Caco-2 (cell line): ENCODE data around the gene UBALD1. TPM values are rescaled to one million over a fixed set of nuclear protein-coding genes. Genes with fewer than 3 reads are reported as not detected.

Experiments
- BruUV-seq: library from RNA; stranded (reverse); fragments of 400-500 nt; replicated peaks from 2 replicates; lab custom pipeline; 2021; lab: Mats Ljungman, UMichigan
- CTCF ChIA-PET: fragments of 300-600 bp; sonication (Branson Sonifier 250); formaldehyde crosslinking; loops from one replicate; lab custom pipeline; 2022; ENCODE audit warnings: antibody characterized with exemption; lab: Charles Lee
- POLR2A ChIA-PET: fragments of 300-600 bp; sonication (Branson Sonifier 250); formaldehyde crosslinking; loops from one replicate; lab custom pipeline; 2022; ENCODE audit warnings: antibody characterized with exemption; lab: Charles Lee
- DNase-seq, 2 experiments: peaks; one replicate each; pipeline versions ENCODE4 v3.0.0 to v3.0.0-alpha.2; 2020 to 2022
- H3K27me3 ChIP-seq: replicated peaks from 2 replicates; pipeline ENCODE4 v1.6.0; 2011; ENCODE audit warnings: low read length; ENCODE audit not compliant: control insufficient read depth, insufficient read depth
- H3K36me3 ChIP-seq: 2 replicates; pipeline ENCODE4 v1.5.1; 2011; ENCODE audit warnings: low read length; ENCODE audit not compliant: control insufficient read depth, insufficient read depth
- H3K4me1 ChIP-seq: fragments of 250-450 bp; sonication (Bioruptor Pico); 2 replicates; pipeline ENCODE4 v1.5.1; 2020; ENCODE audit warnings: mild to moderate bottlenecking
- H3K4me3 ChIP-seq: 2 replicates; pipeline ENCODE4 v1.5.1; 2011; ENCODE audit warnings: low read depth, mild to moderate bottlenecking, control low read depth, low read length
- H3K9me3 ChIP-seq: fragments of 250-450 bp; sonication (Bioruptor Pico); 2 replicates; pipeline ENCODE4 v1.5.1; 2020; ENCODE audit warnings: mild to moderate bottlenecking, moderate library complexity
- H3K27ac Mint-ChIP-seq: one replicate; pipeline ENCODE4 v1.8.0; 2022; ENCODE audit warnings: mixed read lengths; ENCODE audit not compliant: unreplicated experiment
- H3K27me3 Mint-ChIP-seq: one replicate; pipeline ENCODE4 v1.8.0; 2022; ENCODE audit warnings: mixed read lengths; ENCODE audit not compliant: insufficient read depth, unreplicated experiment
- H3K36me3 Mint-ChIP-seq: one replicate; pipeline ENCODE4 v1.8.0; 2022; ENCODE audit warnings: mild to moderate bottlenecking, mixed read lengths; ENCODE audit not compliant: insufficient read depth, unreplicated experiment
- H3K4me1 Mint-ChIP-seq: one replicate; pipeline ENCODE4 v1.8.0; 2022; ENCODE audit warnings: low read depth, mixed read lengths; ENCODE audit not compliant: unreplicated experiment
- H3K4me3 Mint-ChIP-seq: one replicate; pipeline ENCODE4 v1.8.0; 2022; ENCODE audit warnings: mild to moderate bottlenecking, moderate library complexity, mixed read lengths; ENCODE audit not compliant: unreplicated experiment
- H3K9me3 Mint-ChIP-seq: one replicate; pipeline ENCODE4 v1.8.0; 2022; ENCODE audit warnings: mixed read lengths; ENCODE audit not compliant: unreplicated experiment
- CTCF ChIP-seq, 2 experiments: fragments of 200-600 bp in 1 of 2; IDR thresholded peaks; 1 replicate in 1 of 2; 2 replicates in 1 of 2; pipeline versions ENCODE4 v1.5.1 to v1.8.0; 2011 to 2022; ENCODE audit warnings: antibody characterized with exemption in 1 of 2, control low read depth in 1 of 2, inconsistent platforms in 1 of 2, low read depth in 1 of 2, low read length in 1 of 2, mild to moderate bottlenecking in 1 of 2, moderate library complexity in 1 of 2; ENCODE audit not compliant: insufficient read depth in 1 of 2, severe bottlenecking in 1 of 2, unreplicated experiment in 1 of 2
- intact Hi-C: fragments of 100-400 bp; cut with micrococcal nuclease; formaldehyde crosslinking; loops from one replicate; pipeline ENCODE4 v1.10.0; 2022; ENCODE audit not compliant: unreplicated experiment
- total RNA-seq: library from RNA; stranded (reverse); gene quantifications from 2 replicates; pipeline ENCODE4 v1.2.3, GENCODE V29; 2022

UBALD1 gene
- total RNA-seq, 1 experiment from 2014 or later = 32.4 TPM

- Mint-ChIP-seq H3K9me3 (no peaks in the 10 kb centered on the region), H3K27ac (peak overlapping the region; percentile 86), H3K36me3 (peaks cover 35% of the 10 kb centered on the region), H3K4me3 (no peak overlapping the region), H3K27me3 (no peaks in the 10 kb centered on the region), H3K4me1 (peaks cover 11% of the 10 kb centered on the region)
- POLR2A ChIA-PET = interaction anchor here (0.5 kb wide), 1 partner anchor 252 kb away, joined by 3 read pairs; no protein-coding TSS in a partner anchor
- TF ChIP-seq CTCF (IDR thresholded peaks at IDR 0.05; ENCODE audit: insufficient read depth in 1 of 2, low read depth in 1 of 2, low read length in 1 of 2, severe bottlenecking in 1 of 2, unreplicated experiment in 1 of 2) = no peak
- no TSS peak for BruUV-seq
- H3K36me3 ChIP-seq = peaks cover 5% of the 10 kb centered on the region
- intact Hi-C loops = loop anchor here (2.0 kb wide), 1 partner anchor 30 kb away; the partner anchor contains the start of gene MGRN1
- no peak overlapping the region for H3K4me3 ChIP-seq
- peaks cover 29% of the 10 kb centered on the region for H3K4me1 ChIP-seq
- no peak for DNase-seq
- no peaks in the 10 kb centered on the region for H3K9me3 ChIP-seq
- H3K27me3 ChIP-seq = no peaks in the 10 kb centered on the region
- CTCF ChIA-PET = no interaction called here
These were observed 40.4 kb upstream of the UBALD1 start for GRCh38 chr16:4654964-4655590.

- H3K27me3 ChIP-seq = no peaks in the 10 kb centered on the region
- DNase-seq = peak; percentile 53 to 78
- Mint-ChIP-seq H3K9me3 (no peaks in the 10 kb centered on the region), H3K36me3 (peaks cover 35% of the 10 kb centered on the region), H3K27me3 (no peaks in the 10 kb centered on the region), H3K4me3 (peak overlapping the region; percentile 43), H3K27ac (peak overlapping the region; percentile 86), H3K4me1 (peaks cover 11% of the 10 kb centered on the region)
- no TSS peak for BruUV-seq
- intact Hi-C loops = loop anchor here (2.0 kb wide), 1 partner anchor 29 kb away; the partner anchor contains the start of gene MGRN1
- no peaks in the 10 kb centered on the region for H3K9me3 ChIP-seq
- no peak for TF ChIP-seq CTCF (IDR thresholded peaks at IDR 0.05; ENCODE audit: insufficient read depth in 1 of 2, low read depth in 1 of 2, low read length in 1 of 2, severe bottlenecking in 1 of 2, unreplicated experiment in 1 of 2)
- POLR2A ChIA-PET = interaction anchor here (0.7 kb wide), 1 partner anchor 1126 kb away, joined by 3 read pairs; no protein-coding TSS in a partner anchor
- H3K4me1 ChIP-seq = peaks cover 29% of the 10 kb centered on the region
- H3K4me3 ChIP-seq = no peak overlapping the region
- peaks cover 5% of the 10 kb centered on the region for H3K36me3 ChIP-seq
- CTCF ChIA-PET = interaction anchor here (0.6 kb wide), 1 partner anchor 152 kb away, joined by 3 read pairs; no protein-coding TSS in a partner anchor
These were observed 39.6 kb upstream of the UBALD1 start for GRCh38 chr16:4654011-4654963.

GRCh38 chr16:4652561-4652960, 37.9 kb upstream of the UBALD1 start:
- Mint-ChIP-seq H3K9me3 (no peaks in the 10 kb centered on the region), H3K36me3 (peaks cover 34% of the 10 kb centered on the region), H3K27me3 (no peaks in the 10 kb centered on the region), H3K4me1 (peaks cover 11% of the 10 kb centered on the region), H3K27ac (peak overlapping the region; percentile 39), H3K4me3 (no peak overlapping the region)
- CTCF ChIA-PET = no interaction called here
- DNase-seq = no peak
- POLR2A ChIA-PET = no interaction called here
- TF ChIP-seq CTCF (IDR thresholded peaks at IDR 0.05; ENCODE audit: insufficient read depth in 1 of 2, low read depth in 1 of 2, low read length in 1 of 2, severe bottlenecking in 1 of 2, unreplicated experiment in 1 of 2) = no peak
- BruUV-seq = no TSS peak
- no peaks in the 10 kb centered on the region for H3K9me3 ChIP-seq
- peaks cover 29% of the 10 kb centered on the region for H3K4me1 ChIP-seq
- intact Hi-C loops = no loop called here
- peaks cover 5% of the 10 kb centered on the region for H3K36me3 ChIP-seq
- no peak overlapping the region for H3K4me3 ChIP-seq
- H3K27me3 ChIP-seq = no peaks in the 10 kb centered on the region
